GM12878 (cell line): ENCODE measurements around the gene KIAA1671. TPM values are rescaled to one million over a fixed set of nuclear protein-coding genes. Genes with fewer than 3 reads are reported as not detected.

ENCODE experiments used
- ATAC-seq: fragments of 200-7000 bp; cut with Tn5 transposase; 3 replicates; pipeline ENCODE4 v1.9.1; 2020; ENCODE audit warnings: mild to moderate bottlenecking, moderate library complexity
- BruUV-seq: library from RNA; stranded (reverse); fragments of 400-500 nt; replicated peaks from 2 replicates; lab custom pipeline; 2021; lab: Mats Ljungman, UMichigan
- CTCF ChIA-PET: fragments of 300-600 bp; sonication (Branson Sonifier 250); formaldehyde crosslinking; extraction: SDS; loops from one replicate; lab custom pipeline; 2021; ENCODE audit warnings: inconsistent platforms; lab: Yijun Ruan, JAX
- POLR2A ChIA-PET: fragments of 350-600 bp; formaldehyde crosslinking; extraction: SDS; loops from one replicate; lab custom pipeline; 2021; ENCODE audit warnings: inconsistent platforms; lab: Charles Lee
- RAD21 ChIA-PET: fragments of 300-600 bp; sonication (Branson Sonifier 250); formaldehyde crosslinking; loops from one replicate; lab custom pipeline; 2023; ENCODE audit warnings: antibody characterized with exemption; ENCODE audit not compliant: unreplicated experiment; lab: Charles Lee
- SMC1A ChIA-PET: fragments of 300-600 bp; sonication (Branson Sonifier 250); formaldehyde crosslinking; loops from one replicate; lab custom pipeline; 2023; ENCODE audit not compliant: unreplicated experiment, uncharacterized antibody; lab: Charles Lee
- DNase-seq: peaks from one replicate; pipeline ENCODE4 v3.0.0-alpha.2; 2011; ENCODE audit warnings: low read depth, low spot score
- FAIRE-seq: peaks from 3 replicates; lab custom pipeline; 2011; peaks lifted over from hg19 to GRCh38; lab: Jason Lieb, UNC
- H2AFZ ChIP-seq: 2 replicates; pipeline ENCODE4 v1.6.0; 2011; ENCODE audit warnings: low read depth, low read length, control low read depth; ENCODE audit not compliant: control insufficient read depth
- H3K27ac ChIP-seq: 2 replicates; pipeline ENCODE4 v1.5.1; 2011; ENCODE audit warnings: control low read depth; ENCODE audit not compliant: control insufficient read depth, insufficient read depth
- H3K27me3 ChIP-seq, 2 experiments: replicated peaks in 1 of 2; 2 replicates each; pipeline versions ENCODE4 v1.6.0 to v1.6.1; 2011; ENCODE audit warnings: low read length in 1 of 2; ENCODE audit not compliant: control insufficient read depth in 2 of 2, insufficient read depth in 2 of 2
- H3K36me3 ChIP-seq, 2 experiments: 2 replicates each; pipeline ENCODE4 v1.5.1; 2011; ENCODE audit warnings: low read length in 1 of 2; ENCODE audit not compliant: control insufficient read depth in 2 of 2, insufficient read depth in 2 of 2
- H3K4me1 ChIP-seq: 2 replicates; pipeline ENCODE4 v1.6.1; 2011; ENCODE audit warnings: mild to moderate bottlenecking, low read length, moderate library complexity, mixed read lengths; ENCODE audit not compliant: control insufficient read depth, insufficient read depth
- H3K4me2 ChIP-seq: 2 replicates; pipeline ENCODE4 v1.6.0; 2011; ENCODE audit warnings: control low read depth; ENCODE audit not compliant: control insufficient read depth, insufficient read depth
- H3K4me3 ChIP-seq: fragments of 200-600 bp; sonication (generic); 2 replicates; pipeline ENCODE4 v1.5.1; 2016
- H3K79me2 ChIP-seq: 2 replicates; pipeline ENCODE4 v1.6.0; 2011; ENCODE audit warnings: low read length; ENCODE audit not compliant: control insufficient read depth, insufficient read depth
- H3K9ac ChIP-seq: 2 replicates; pipeline ENCODE4 v1.8.0; 2011; ENCODE audit warnings: low read length, control low read depth, mixed read lengths; ENCODE audit not compliant: control insufficient read depth, insufficient read depth
- H3K9me3 ChIP-seq: replicated peaks from 3 replicates; pipeline ENCODE4 v1.5.1; 2011; ENCODE audit warnings: mild to moderate bottlenecking, low read length; ENCODE audit not compliant: control insufficient read depth, insufficient read depth
- H4K20me1 ChIP-seq: 2 replicates; pipeline ENCODE4 v1.6.0; 2011; ENCODE audit not compliant: control insufficient read depth, insufficient read depth
- BRCA1 ChIP-seq: IDR thresholded peaks from 2 replicates; pipeline ENCODE4 v1.6.1; 2011; ENCODE audit warnings: low read depth, low read length, improper control_type of control experiment
- CREM ChIP-seq: IDR thresholded peaks from 2 replicates; pipeline ENCODE4 v1.6.1; 2014; ENCODE audit warnings: antibody characterized with exemption, low read depth
- HDAC6 ChIP-seq: fragments of 200-600 bp; sonication (generic); IDR thresholded peaks from one replicate; pipeline ENCODE4 v1.8.0; 2017; ENCODE audit warnings: antibody characterized with exemption; ENCODE audit not compliant: unreplicated experiment
- MEF2B ChIP-seq: fragments of 450-650 bp; IDR thresholded peaks from 2 replicates; pipeline ENCODE4 v1.6.1; 2018; ENCODE audit warnings: mild to moderate bottlenecking, moderate library complexity; ENCODE audit not compliant: partially characterized antibody, poor library complexity, severe bottlenecking
- NFYA ChIP-seq: IDR thresholded peaks from 2 replicates; pipeline ENCODE4 v1.6.1; 2011; ENCODE audit warnings: low read depth, mild to moderate bottlenecking, low read length, improper control_type of control experiment, borderline replicate concordance
- RELB ChIP-seq: fragments of 450-650 bp; IDR thresholded peaks from 2 replicates; pipeline ENCODE4 v1.6.1; 2017; ENCODE audit warnings: low read depth, mild to moderate bottlenecking, moderate library complexity
- SIN3A ChIP-seq: IDR thresholded peaks from 2 replicates; pipeline ENCODE4 v1.6.1; 2012; ENCODE audit warnings: low read depth, low read length, improper control_type of control experiment
- SUZ12 ChIP-seq: fragments of 200-600 bp; sonication (generic); IDR thresholded peaks from one replicate; pipeline ENCODE4 v1.6.1; 2018; ENCODE audit warnings: antibody characterized with exemption, mild to moderate bottlenecking; ENCODE audit not compliant: unreplicated experiment
- WGBS: methylation state at CpG from one replicate; pipeline ENCODE4 v1.1.6; 2016; ENCODE audit warnings: low lambda C conversion rate; ENCODE audit not compliant: insufficient replicate concordance, insufficient coverage; ENCODE audit errors: missing lambda C conversion rate; 5-methylcytosine and 5-hydroxymethylcytosine counted together
- in situ Hi-C: fragments of 300-500 bp; cut with MboI; formaldehyde crosslinking; loops from 9 replicates; pipeline ENCODE4 v1.14.3; 2018; ENCODE audit warnings: mixed read lengths
- intact Hi-C: fragments of 100-400 bp; cut with micrococcal nuclease; formaldehyde crosslinking; loops from one replicate; pipeline ENCODE4 v1.14.2; 2022; ENCODE audit not compliant: unreplicated experiment
- polyA plus RNA-seq, 11 experiments: library from polyadenylated mRNA; depleted of rRNA in 4 of 11; unstranded in 6 of 11; stranded (reverse) in 5 of 11; fragments of >200 nt; fragmentation: Nextera tagmentation in 4 of 11; fragmentation: Illumina TruSeq in 1 of 11; extraction: Ambion mirVana in 4 of 11; extraction: Trizol in 1 of 11; gene quantifications; 1 replicate in 1 of 11; 2 replicates in 10 of 11; pipeline versions ENCODE4 v1.2.1 to v1.2.3, GENCODE V29; 2011 to 2016; ENCODE audit warnings: inconsistent platforms in 2 of 11, missing spikeins in 2 of 11, low read depth in 1 of 11
- total RNA-seq, 4 experiments: library from RNA; depleted of rRNA in 3 of 4; stranded (reverse); fragments of >200 nt in 3 of 4; fragmentation: Illumina TruSeq in 1 of 4; extraction: Trizol in 1 of 4; gene quantifications; 2 replicates each; pipeline versions ENCODE4 v1.2.1 to v1.2.3, GENCODE V29; 2013 to 2021

KIAA1671 gene
- total and polyA plus RNA-seq, 10 of the 15 experiments (the other 5 are each of a cell fraction or from before 2014, with no cell fraction given) = 0.05 to 2.7 (median 0.33) TPM

- FAIRE-seq = no peak
- CTCF ChIA-PET = interaction anchor here (1.6 kb wide), 1 partner anchor 41 kb away, joined by 3 read pairs; no protein-coding TSS in a partner anchor
- no peaks in the 10 kb centered on the region for H3K27me3 ChIP-seq
- DNase-seq = no peak
- POLR2A ChIA-PET = no interaction called here
- intact Hi-C loops (no loop called here), in situ Hi-C loops (no loop called here)
- H3K9ac ChIP-seq = no peak overlapping the region
- TF ChIP-seq RELB (no peak), SIN3A (no peak), CREM (no peak), NFYA (no peak), HDAC6 (no peak), BRCA1 (no peak), SUZ12 (no peak), MEF2B (no peak)
- ATAC-seq = no peak
- H3K36me3 ChIP-seq = no peaks in the 10 kb centered on the region
- no peaks in the 10 kb centered on the region for H4K20me1 ChIP-seq
- 15% methylated on average over 4 of the region's 4 CpGs for WGBS
- H3K9me3 ChIP-seq = no peaks in the 10 kb centered on the region
- SMC1A ChIA-PET = no interaction called here
- RAD21 ChIA-PET = no interaction called here
- H3K4me3 ChIP-seq = no peak overlapping the region
- no TSS peak for BruUV-seq
- H3K4me1 ChIP-seq = no peaks in the 10 kb centered on the region
- no peak overlapping the region for H3K4me2 ChIP-seq
- H3K79me2 ChIP-seq = no peaks in the 10 kb centered on the region
- no peak overlapping the region for H2AFZ ChIP-seq
- H3K27ac ChIP-seq = no peak overlapping the region
Measured at GRCh38 chr22:25006354-25006753, 53.8 kb downstream of the KIAA1671 start.
